ENCODE results near the gene MAFB.

The MAFB gene

DNA sequence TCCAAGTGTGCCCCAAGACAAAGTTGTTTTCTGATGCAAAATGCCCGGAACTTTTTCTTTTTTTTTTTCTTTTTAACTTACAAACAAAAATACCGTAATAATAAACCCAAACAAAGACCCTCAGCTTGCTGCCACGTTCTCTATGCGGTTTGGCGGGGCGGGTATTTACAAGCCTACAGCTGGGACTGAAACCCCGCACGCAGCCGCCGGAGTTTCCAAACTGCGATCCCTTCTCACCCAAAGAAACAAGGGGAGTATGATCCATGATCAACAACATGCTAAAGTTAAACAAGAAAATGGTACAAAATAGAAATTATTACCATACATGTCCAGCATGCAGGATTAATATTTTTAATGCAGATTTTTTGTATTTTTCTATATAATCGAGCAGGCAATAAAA, 2.1 kb downstream of the MAFB start:
- POLR2A ChIA-PET, result no interaction called here
- Histone ChIP-seq H3K27ac (ENCODE audit: extremely low read depth, low read depth, low read length) (no peak overlapping the region), H3K4me1 (ENCODE audit: control insufficient read depth, insufficient read depth, low read length) (0 out of 2 replicates have a peak, but pooled peaks cover 2% of the 10 kb centered on the region), H3K9me3 (ENCODE audit: control insufficient read depth, insufficient read depth, low read depth, low read length) (no peaks in the 10 kb centered on the region), H3K36me3 (ENCODE audit: control insufficient read depth in 2 of 2, insufficient read depth in 1 of 2, low read length in 2 of 2) (peaks cover 0 to 15% of the 10 kb centered on the region in 2 experiments; a peak in 1 of 3 replicates), H3K4me3 (ENCODE audit: low read depth, low read length) (peak overlapping the region; percentile 53)
- CTCF ChIA-PET, result interaction anchor here (0.6 kb wide), 1 partner anchor 150 kb away, joined by 3 read pairs; no protein-coding TSS in a partner anchor
- TF ChIP-seq ZNF239 (tag by site-specific recombination; IDR thresholded peaks at IDR 0.05), result no peak
- no peak for TF ChIP-seq ZBTB26 (tag by site-specific recombination; optimal IDR thresholded peaks at IDR 0.05)
- TF ChIP-seq ZNF416 (tag by site-specific recombination; IDR thresholded peaks at IDR 0.05), result no peak
- TF ChIP-seq IKZF3 (tag by site-specific recombination; IDR thresholded peaks at IDR 0.05), result no peak
- TF ChIP-seq HOXA7 (CRISPR knock-in tag; IDR thresholded peaks at IDR 0.05; ENCODE audit: borderline replicate concordance), result no peak
- TF ChIP-seq PRDM10 (tag by site-specific recombination; IDR thresholded peaks at IDR 0.05), result no peak
- no peak for TF ChIP-seq ZNF121 (tag by site-specific recombination; IDR thresholded peaks at IDR 0.05)
- TF ChIP-seq GLI4 (tag by site-specific recombination; IDR thresholded peaks at IDR 0.05), result no peak
- TF ChIP-seq ZNF600 (tag by site-specific recombination; IDR thresholded peaks at IDR 0.05), result no peak
- TF ChIP-seq, protein P1, sequence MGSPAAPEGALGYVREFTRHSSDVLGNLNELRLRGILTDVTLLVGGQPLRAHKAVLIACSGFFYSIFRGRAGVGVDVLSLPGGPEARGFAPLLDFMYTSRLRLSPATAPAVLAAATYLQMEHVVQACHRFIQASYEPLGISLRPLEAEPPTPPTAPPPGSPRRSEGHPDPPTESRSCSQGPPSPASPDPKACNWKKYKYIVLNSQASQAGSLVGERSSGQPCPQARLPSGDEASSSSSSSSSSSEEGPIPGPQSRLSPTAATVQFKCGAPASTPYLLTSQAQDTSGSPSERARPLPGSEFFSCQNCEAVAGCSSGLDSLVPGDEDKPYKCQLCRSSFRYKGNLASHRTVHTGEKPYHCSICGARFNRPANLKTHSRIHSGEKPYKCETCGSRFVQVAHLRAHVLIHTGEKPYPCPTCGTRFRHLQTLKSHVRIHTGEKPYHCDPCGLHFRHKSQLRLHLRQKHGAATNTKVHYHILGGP (tag by site-specific recombination; IDR thresholded peaks at IDR 0.05), result no peak
- TF ChIP-seq ZBTB1 (tag by site-specific recombination; IDR thresholded peaks at IDR 0.05), result no peak
- TF ChIP-seq HIC1 (tag by site-specific recombination; IDR thresholded peaks at IDR 0.05), result no peak
- no peak for TF ChIP-seq ZSCAN23 (tag by site-specific recombination; IDR thresholded peaks at IDR 0.05)
- TF ChIP-seq, protein P2, sequence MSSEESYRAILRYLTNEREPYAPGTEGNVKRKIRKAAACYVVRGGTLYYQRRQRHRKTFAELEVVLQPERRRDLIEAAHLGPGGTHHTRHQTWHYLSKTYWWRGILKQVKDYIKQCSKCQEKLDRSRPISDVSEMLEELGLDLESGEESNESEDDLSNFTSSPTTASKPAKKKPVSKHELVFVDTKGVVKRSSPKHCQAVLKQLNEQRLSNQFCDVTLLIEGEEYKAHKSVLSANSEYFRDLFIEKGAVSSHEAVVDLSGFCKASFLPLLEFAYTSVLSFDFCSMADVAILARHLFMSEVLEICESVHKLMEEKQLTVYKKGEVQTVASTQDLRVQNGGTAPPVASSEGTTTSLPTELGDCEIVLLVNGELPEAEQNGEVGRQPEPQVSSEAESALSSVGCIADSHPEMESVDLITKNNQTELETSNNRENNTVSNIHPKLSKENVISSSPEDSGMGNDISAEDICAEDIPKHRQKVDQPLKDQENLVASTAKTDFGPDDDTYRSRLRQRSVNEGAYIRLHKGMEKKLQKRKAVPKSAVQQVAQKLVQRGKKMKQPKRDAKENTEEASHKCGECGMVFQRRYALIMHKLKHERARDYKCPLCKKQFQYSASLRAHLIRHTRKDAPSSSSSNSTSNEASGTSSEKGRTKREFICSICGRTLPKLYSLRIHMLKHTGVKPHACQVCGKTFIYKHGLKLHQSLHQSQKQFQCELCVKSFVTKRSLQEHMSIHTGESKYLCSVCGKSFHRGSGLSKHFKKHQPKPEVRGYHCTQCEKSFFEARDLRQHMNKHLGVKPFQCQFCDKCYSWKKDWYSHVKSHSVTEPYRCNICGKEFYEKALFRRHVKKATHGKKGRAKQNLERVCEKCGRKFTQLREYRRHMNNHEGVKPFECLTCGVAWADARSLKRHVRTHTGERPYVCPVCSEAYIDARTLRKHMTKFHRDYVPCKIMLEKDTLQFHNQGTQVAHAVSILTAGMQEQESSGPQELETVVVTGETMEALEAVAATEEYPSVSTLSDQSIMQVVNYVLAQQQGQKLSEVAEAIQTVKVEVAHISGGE (tag by site-specific recombination; conservative IDR thresholded peaks at IDR 0.05; ENCODE audit: low read depth), result no peak
- TF ChIP-seq ZFP41 (tag by site-specific recombination; IDR thresholded peaks at IDR 0.05; ENCODE audit: borderline replicate concordance), result no peak
- TF ChIP-seq HOXC10 (CRISPR knock-in tag; IDR thresholded peaks at IDR 0.05), result no peak

All from HEK293 (cell line).